Activated gamma-delta T cell treated with Interleukin-2 at 50 U/mL for 16 hours (primary cell): ENCODE measurements around the gene PRKAR2B.

Experiments
- DNase-seq: peaks from one replicate; pipeline ENCODE4 v3.0.0-alpha.2; 2020

Gene PRKAR2B

DNA sequence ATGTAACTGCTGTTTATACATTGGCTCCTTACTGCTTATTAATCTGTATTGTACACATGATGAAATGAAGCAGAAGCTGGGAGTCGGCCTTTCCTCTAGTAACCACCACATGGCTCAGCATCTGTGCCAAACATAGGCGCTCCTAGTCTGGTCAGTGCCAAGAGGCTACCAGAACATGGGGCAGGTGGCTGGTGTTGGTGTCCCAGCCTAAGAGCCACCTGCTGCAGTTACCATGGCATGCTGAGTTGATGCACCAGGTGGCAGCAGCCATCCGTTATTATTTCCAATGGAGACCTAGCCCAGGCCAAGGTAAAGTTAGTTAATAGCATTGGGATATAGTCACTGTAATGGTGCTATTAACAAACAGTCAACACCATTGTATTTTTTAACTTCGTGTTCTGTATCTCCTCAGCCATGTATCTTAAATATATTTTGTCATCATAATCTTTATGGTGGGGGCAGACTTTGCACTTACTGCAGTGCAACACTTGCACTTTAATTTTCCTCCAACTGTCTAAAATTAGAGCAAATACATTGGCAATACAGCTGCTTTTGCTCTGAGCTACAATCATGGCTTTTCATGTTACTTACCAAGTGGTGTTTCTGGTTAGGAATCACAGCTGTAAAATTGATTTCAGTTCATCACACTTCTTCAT is 157.4 kb downstream of the PRKAR2B start:
- no peak for DNase-seq

DNA sequence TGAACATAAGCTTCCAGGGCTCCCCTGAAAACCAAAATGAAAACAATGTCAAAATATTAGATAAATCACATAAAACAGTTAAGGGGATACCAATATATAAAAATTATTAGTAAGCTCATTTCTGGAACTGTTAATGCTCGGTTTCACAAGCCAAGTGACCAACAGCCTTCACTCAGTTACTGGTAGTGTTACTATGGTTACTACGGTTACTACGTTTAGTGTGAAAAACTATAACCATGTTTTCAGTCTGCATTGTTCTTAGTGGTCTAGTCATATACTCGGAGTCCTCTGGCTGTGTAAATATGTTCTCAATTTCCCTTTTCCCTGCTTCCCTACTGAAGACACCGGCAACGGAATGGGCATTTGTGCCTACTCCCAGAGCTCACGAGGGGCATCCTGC is 159.1 kb downstream of the PRKAR2B start:
- no peak for DNase-seq

DNA sequence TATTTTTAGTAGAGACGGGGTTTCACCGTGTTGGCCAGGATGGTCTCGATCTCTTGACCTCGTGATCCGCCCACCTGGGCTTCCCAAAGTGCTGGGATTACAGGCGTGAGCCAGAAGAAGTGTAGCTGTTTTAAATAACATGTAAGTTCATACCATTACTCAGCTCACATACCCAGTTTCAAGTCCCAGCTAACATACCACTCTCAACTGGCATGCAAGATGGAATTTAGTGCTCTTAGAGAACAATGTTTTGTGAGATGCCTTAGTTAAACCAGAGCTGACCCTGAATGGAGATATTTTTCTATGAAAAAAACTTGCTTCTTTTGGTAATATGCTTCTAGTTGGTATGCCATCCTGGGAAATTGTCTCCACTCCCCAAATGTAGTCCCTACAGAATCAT is 161.6 kb downstream of the PRKAR2B start:
- DNase-seq, result no peak

GRCh38 chr7:107206706-107207105 is 162.2 kb downstream of the PRKAR2B start:
- no peak for DNase-seq

DNA sequence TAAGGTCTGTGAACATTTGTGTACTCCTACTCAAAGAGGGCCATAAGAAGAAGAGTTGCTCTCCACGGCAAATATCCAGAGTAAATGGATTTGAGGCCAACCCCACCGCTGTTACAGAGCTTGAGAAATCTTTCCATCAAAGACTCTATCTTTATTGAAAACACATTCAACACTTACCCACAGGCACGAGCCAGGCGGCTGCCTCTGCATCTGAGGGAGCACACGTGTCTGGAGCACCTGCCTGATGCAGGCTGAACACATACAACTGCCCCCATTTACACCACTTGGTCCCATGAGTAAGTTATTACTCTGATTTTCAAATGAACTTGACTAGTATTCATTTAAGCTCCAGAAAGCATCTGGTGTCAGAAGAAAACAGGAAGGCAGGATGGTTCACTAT is 163.0 kb downstream of the PRKAR2B start:
- no peak for DNase-seq

DNA sequence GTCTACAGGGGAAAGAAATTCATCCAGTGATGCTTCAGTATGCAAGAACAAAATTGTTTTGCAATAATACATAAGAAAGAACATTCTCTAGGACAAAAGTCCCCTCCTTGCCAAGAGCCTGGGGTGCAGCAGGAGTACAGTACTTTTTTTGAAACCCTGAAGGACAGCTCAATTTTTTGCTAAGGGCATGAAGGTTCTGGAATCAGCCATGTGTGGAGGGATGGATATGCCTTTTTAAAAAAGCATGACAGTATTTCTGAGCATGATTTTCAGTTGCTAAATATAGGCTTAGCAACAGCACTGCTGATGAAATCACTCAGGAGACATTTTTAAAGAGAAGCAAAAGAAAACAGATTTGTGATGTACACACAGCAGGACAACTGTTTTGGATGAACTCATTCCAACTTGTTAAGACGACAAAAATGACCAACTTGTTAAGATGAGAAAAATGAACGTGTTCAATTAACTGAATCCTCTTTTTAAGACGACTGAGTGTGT is 163.6 kb downstream of the PRKAR2B start:
- DNase-seq, result no peak

DNA sequence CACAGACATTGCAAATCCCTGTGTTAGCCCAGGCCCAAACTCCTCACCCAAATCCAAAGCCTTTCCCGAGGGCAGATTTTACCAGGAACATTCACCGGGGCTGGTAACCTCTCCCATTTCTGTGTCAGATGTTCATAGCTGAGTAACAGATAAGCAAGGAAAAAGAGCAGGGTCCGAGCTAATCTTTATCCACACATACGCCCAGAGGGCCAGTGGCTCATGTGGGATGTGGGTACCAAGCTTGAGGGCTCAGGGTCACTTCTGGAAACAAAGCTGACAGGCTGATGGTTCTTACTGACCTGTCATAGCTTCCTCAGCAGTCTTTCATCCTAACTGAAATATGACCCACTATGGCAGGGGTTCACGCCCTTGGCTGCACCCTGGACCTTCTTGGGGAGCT is 164.1 kb downstream of the PRKAR2B start:
- DNase-seq, result no peak

GRCh38 chr7:107209565-107209964 is 165.1 kb downstream of the PRKAR2B start:
- DNase-seq, result no peak

DNA sequence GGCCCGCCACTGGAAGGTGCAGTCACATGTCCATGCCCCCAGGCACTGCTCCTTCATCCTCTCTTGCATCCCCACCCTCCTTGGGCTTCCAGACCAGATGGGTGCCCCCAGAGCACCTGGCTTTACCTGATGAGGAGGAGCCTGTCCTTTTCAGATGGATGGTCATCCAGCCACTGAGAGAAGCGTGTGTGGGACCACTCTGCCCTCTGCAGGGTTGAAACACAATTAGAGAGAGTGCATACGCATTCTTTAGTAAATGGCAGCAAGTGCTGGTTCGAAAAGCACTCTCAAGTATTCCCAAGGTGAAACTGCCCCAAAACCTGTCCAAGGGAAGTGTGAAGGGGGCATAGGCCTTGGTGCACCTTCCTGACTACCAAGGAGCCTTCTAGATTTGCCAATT is 165.9 kb downstream of the PRKAR2B start:
- no peak for DNase-seq
